Caco-2 (cell line): Measurements from ENCODE around the gene SLC36A1. TPM values are rescaled to one million over a fixed set of nuclear protein-coding genes. Genes with fewer than 3 reads are reported as not detected.
A peak's percentile ranks its signal among the peaks of the same experiment; 100 is the strongest.

Experiments
- Bru-seq: library from RNA; stranded (reverse); fragments of 400-500 nt; gene quantifications from one replicate; lab custom pipeline; 2021; lab: Mats Ljungman, UMichigan
- BruChase-seq, 2 experiments: library from RNA; stranded (reverse); fragments of 400-500 nt; gene quantifications; one replicate each; lab custom pipeline; 2021; lab: Mats Ljungman, UMichigan
- BruUV-seq: library from RNA; stranded (reverse); fragments of 400-500 nt; replicated peaks from 2 replicates; lab custom pipeline; 2021; lab: Mats Ljungman, UMichigan
- CTCF ChIA-PET: fragments of 300-600 bp; sonication (Branson Sonifier 250); formaldehyde crosslinking; loops from one replicate; lab custom pipeline; 2022; ENCODE audit warnings: antibody characterized with exemption; lab: Charles Lee
- POLR2A ChIA-PET: fragments of 300-600 bp; sonication (Branson Sonifier 250); formaldehyde crosslinking; loops from one replicate; lab custom pipeline; 2022; ENCODE audit warnings: antibody characterized with exemption; lab: Charles Lee
- DNase-seq, 2 experiments: peaks; one replicate each; pipeline versions ENCODE4 v3.0.0 to v3.0.0-alpha.2; 2020 to 2022
- H3K27me3 ChIP-seq: replicated peaks from 2 replicates; pipeline ENCODE4 v1.6.0; 2011; ENCODE audit warnings: low read length; ENCODE audit not compliant: control insufficient read depth, insufficient read depth
- H3K36me3 ChIP-seq: 2 replicates; pipeline ENCODE4 v1.5.1; 2011; ENCODE audit warnings: low read length; ENCODE audit not compliant: control insufficient read depth, insufficient read depth
- H3K4me1 ChIP-seq: fragments of 250-450 bp; sonication (Bioruptor Pico); 2 replicates; pipeline ENCODE4 v1.5.1; 2020; ENCODE audit warnings: mild to moderate bottlenecking
- H3K4me3 ChIP-seq: 2 replicates; pipeline ENCODE4 v1.5.1; 2011; ENCODE audit warnings: low read depth, mild to moderate bottlenecking, control low read depth, low read length
- H3K9me3 ChIP-seq: fragments of 250-450 bp; sonication (Bioruptor Pico); 2 replicates; pipeline ENCODE4 v1.5.1; 2020; ENCODE audit warnings: mild to moderate bottlenecking, moderate library complexity
- H3K27ac Mint-ChIP-seq: one replicate; pipeline ENCODE4 v1.8.0; 2022; ENCODE audit warnings: mixed read lengths; ENCODE audit not compliant: unreplicated experiment
- H3K27me3 Mint-ChIP-seq: one replicate; pipeline ENCODE4 v1.8.0; 2022; ENCODE audit warnings: mixed read lengths; ENCODE audit not compliant: insufficient read depth, unreplicated experiment
- H3K36me3 Mint-ChIP-seq: one replicate; pipeline ENCODE4 v1.8.0; 2022; ENCODE audit warnings: mild to moderate bottlenecking, mixed read lengths; ENCODE audit not compliant: insufficient read depth, unreplicated experiment
- H3K4me1 Mint-ChIP-seq: one replicate; pipeline ENCODE4 v1.8.0; 2022; ENCODE audit warnings: low read depth, mixed read lengths; ENCODE audit not compliant: unreplicated experiment
- H3K4me3 Mint-ChIP-seq: one replicate; pipeline ENCODE4 v1.8.0; 2022; ENCODE audit warnings: mild to moderate bottlenecking, moderate library complexity, mixed read lengths; ENCODE audit not compliant: unreplicated experiment
- H3K9me3 Mint-ChIP-seq: one replicate; pipeline ENCODE4 v1.8.0; 2022; ENCODE audit warnings: mixed read lengths; ENCODE audit not compliant: unreplicated experiment
- intact Hi-C: fragments of 100-400 bp; cut with micrococcal nuclease; formaldehyde crosslinking; loops from one replicate; pipeline ENCODE4 v1.10.0; 2022; ENCODE audit not compliant: unreplicated experiment
- long read RNA-seq: library from polyadenylated mRNA; stranded (forward); transcript quantifications from one replicate; pipeline ENCODE4 v2.0.0, GENCODE V29; 2022
- total RNA-seq: library from RNA; stranded (reverse); gene quantifications from 2 replicates; pipeline ENCODE4 v1.2.3, GENCODE V29; 2022
- TF ChIP-seq, protein P1 (sequence below), 2 experiments: fragments of 200-600 bp in 1 of 2; IDR thresholded peaks; 1 replicate in 1 of 2; 2 replicates in 1 of 2; pipeline versions ENCODE4 v1.5.1 to v1.8.0; 2011 to 2022; ENCODE audit warnings: antibody characterized with exemption in 1 of 2, control low read depth in 1 of 2, inconsistent platforms in 1 of 2, low read depth in 1 of 2, low read length in 1 of 2, mild to moderate bottlenecking in 1 of 2, moderate library complexity in 1 of 2; ENCODE audit not compliant: insufficient read depth in 1 of 2, severe bottlenecking in 1 of 2, unreplicated experiment in 1 of 2

Gene SLC36A1
- total RNA-seq (17.5 and 18.2 TPM in 2 replicates), Bru-seq, nascent RNA (percentile 64 among the genes with signal in this experiment), BruChase-seq, experiment 1, labeled RNA remaining after a 2-hour chase (percentile 72 among the genes with signal in this experiment), BruChase-seq, experiment 2, labeled RNA remaining after a 6-hour chase (percentile 75 among the genes with signal in this experiment)
- long read RNA-seq, full-length matches to known transcripts: 6 of 21 reads
- long read RNA-seq, partial matches to known transcripts: 2 of 21 reads
- long read RNA-seq, other reads (novel, unspliced or antisense): 13 of 21 reads

DNA sequence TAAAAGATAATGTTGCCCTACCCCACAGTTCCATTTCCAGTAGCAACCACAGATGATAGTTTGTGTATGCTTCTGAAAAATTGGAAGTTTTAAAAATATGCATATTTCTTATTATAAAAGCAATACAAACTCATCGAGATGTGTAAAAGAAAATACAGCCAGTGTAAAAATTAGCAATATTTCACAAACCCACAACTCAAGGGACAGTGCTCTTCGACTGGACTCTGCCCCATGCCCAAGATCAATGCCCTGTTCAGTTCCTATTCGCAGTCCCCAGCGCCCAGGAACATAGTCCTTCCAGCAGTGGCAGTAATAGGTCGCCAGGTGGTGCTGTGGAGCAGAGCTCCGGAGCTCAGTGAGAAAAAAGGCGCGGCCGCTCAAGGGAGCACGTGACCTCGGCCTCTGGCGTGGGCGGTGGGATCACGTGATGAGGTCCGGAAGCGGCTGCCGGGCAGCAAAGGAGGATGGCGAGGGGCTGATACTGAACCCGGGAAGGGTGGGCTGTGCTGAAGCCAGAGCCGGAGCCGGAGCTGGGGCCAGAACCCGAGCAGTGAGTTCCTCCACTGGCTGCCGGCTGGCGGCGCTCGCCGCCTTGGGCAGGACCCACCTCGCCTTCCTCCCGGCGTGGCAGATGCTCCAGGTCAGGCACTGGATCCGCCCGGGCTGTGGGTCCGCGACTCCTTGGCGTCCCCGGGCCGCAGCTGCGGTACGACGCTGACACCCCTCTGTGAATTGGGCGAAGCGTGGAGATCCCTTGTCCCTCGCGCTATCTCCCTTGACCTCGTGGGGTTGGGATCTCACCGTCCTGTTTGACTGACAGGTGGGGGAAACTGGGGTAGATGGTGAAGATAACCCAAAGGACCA is at the start of gene SLC36A1:
Gene SLC36A1, plus strand, starts transcription at position 430 of the 864 bp plus-strand sequence. CDS start 11,190 bp downstream, outside the sequence.
- H3K4me3 ChIP-seq: peak within 1 kb of the TSS; percentile 81
- H3K4me1 ChIP-seq: peaks cover 8% of the 10 kb centered on the region; the same call in 1 of the 2 replicates
- peak within 1 kb of the TSS; percentile 94 for H3K4me3 Mint-ChIP-seq
- no peaks in the 10 kb centered on the region for H3K9me3 Mint-ChIP-seq
- H3K36me3 Mint-ChIP-seq: peaks cover 21% of the 10 kb centered on the region
- ChIA-PET POLR2A (interaction anchor here (0.6 to 1.9 kb wide), 2 partner anchors 195 to 205 kb away, joined by 4 read pairs; partner anchors contain the start of gene GM2A), CTCF (interaction anchor here (0.6 to 3.0 kb wide), 24 partner anchors 9 to 324 kb away, joined by 3 to 54 read pairs (median 4); partner anchors contain the start of genes G3BP1 and GM2A)
- TF ChIP-seq, protein P1, sequence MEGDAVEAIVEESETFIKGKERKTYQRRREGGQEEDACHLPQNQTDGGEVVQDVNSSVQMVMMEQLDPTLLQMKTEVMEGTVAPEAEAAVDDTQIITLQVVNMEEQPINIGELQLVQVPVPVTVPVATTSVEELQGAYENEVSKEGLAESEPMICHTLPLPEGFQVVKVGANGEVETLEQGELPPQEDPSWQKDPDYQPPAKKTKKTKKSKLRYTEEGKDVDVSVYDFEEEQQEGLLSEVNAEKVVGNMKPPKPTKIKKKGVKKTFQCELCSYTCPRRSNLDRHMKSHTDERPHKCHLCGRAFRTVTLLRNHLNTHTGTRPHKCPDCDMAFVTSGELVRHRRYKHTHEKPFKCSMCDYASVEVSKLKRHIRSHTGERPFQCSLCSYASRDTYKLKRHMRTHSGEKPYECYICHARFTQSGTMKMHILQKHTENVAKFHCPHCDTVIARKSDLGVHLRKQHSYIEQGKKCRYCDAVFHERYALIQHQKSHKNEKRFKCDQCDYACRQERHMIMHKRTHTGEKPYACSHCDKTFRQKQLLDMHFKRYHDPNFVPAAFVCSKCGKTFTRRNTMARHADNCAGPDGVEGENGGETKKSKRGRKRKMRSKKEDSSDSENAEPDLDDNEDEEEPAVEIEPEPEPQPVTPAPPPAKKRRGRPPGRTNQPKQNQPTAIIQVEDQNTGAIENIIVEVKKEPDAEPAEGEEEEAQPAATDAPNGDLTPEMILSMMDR (IDR thresholded peaks at IDR 0.05; ENCODE audit: insufficient read depth in 1 of 2, low read depth in 1 of 2, low read length in 1 of 2, severe bottlenecking in 1 of 2, unreplicated experiment in 1 of 2): peak; percentile 87 to 93
- peak; percentile 94 for DNase-seq
- no peaks in the 10 kb centered on the region for H3K27me3 Mint-ChIP-seq
- H3K36me3 ChIP-seq: no peaks in the 10 kb centered on the region
- peaks cover 27% of the 10 kb centered on the region for H3K4me1 Mint-ChIP-seq
- H3K27me3 ChIP-seq: no peaks in the 10 kb centered on the region
- H3K9me3 ChIP-seq: no peaks in the 10 kb centered on the region
- H3K27ac Mint-ChIP-seq: peak within 1 kb of the TSS; percentile 88
- BruUV-seq: TSS peak; percentile 45
- intact Hi-C loops: loop anchor here (1.0 to 5.0 kb wide), 7 partner anchors 12 to 296 kb away; no protein-coding TSS in a partner anchor

DNA sequence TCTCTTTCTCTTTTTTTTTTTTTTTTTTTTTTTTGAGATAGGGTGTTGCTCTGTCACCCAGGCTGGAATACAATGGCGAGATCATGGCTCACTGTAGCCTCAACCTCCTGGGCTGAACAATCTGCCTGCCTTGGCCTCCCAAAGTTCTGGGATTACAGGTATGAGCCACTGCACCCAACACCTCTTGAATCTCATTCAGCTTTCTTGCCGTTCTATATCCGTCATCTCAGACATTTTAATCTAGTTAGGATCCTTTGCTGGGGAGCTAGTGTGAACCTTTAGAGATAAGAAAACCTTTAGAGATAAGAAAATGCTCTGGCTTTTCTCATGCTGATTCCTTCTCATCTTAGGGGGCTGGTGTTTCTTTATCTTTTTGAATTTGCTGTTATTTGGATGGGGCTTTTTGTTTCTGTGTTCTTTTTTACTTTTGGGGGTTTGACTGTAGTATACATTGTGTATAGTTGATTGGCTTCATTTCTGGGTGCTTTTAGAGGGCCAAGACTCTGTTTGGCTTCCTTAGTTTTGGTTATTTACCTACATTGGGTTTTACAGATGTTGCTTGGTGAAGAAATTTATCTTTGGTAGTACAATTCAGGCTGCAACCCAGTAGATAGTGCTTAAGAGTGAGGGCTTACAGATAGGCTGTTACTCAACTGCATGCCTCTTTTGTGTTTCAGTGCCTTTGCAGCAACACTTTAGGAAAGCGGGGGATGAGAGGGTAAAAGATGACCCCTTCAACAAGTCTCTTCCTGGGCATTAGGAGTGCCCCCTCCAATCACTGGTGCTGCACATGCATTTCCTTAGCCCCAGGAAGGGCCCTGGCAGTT is 41.9 kb upstream of the SLC36A1 start:
- no peak for DNase-seq
- H3K27me3 Mint-ChIP-seq: no peaks in the 10 kb centered on the region
- BruUV-seq: no TSS peak
- H3K9me3 ChIP-seq: peaks cover 4% of the 10 kb centered on the region; the same call in 1 of the 2 replicates
- H3K27ac Mint-ChIP-seq: peak overlapping the region; percentile 29
- no peaks in the 10 kb centered on the region for H3K9me3 Mint-ChIP-seq
- peaks cover 10% of the 10 kb centered on the region for H3K4me1 Mint-ChIP-seq
- intact Hi-C loops: no loop called here
- ChIA-PET CTCF (interaction anchor here (0.7 kb wide), 1 partner anchor 21 kb away, joined by 3 read pairs; no protein-coding TSS in a partner anchor), POLR2A (no interaction called here)
- TF ChIP-seq, protein P1 (IDR thresholded peaks at IDR 0.05; ENCODE audit: insufficient read depth in 1 of 2, low read depth in 1 of 2, low read length in 1 of 2, severe bottlenecking in 1 of 2, unreplicated experiment in 1 of 2): no peak
- H3K36me3 ChIP-seq: no peaks in the 10 kb centered on the region
- no peaks in the 10 kb centered on the region for H3K36me3 Mint-ChIP-seq
- peaks cover 9% of the 10 kb centered on the region for H3K4me1 ChIP-seq
- H3K27me3 ChIP-seq: no peaks in the 10 kb centered on the region
- H3K4me3 ChIP-seq: no peak overlapping the region
- no peak overlapping the region for H3K4me3 Mint-ChIP-seq
